Body of pancreas (tissue), 4 donors: ENCODE data around the gene UNC5A. TPM values are rescaled to one million over a fixed set of nuclear protein-coding genes. Genes with fewer than 3 reads are reported as not detected.

ENCODE experiments used
- ATAC-seq: fragments of 150-250 bp; one replicate; pipeline ENCODE4 v1.9.1; 2016
- DNase-seq, 4 donors: peaks; one replicate each; pipeline ENCODE4 v3.0.0-alpha.2; 2019
- H3K27ac ChIP-seq, 4 donors: fragments of 200-600 bp; sonication (generic); 1 replicate in 3 of 4; 2 replicates in 1 of 4; pipeline versions ENCODE4 v1.5.1 to v1.6.1; 2016 to 2019; ENCODE audit warnings: mild to moderate bottlenecking in 1 of 4, mixed read lengths in 1 of 4, moderate library complexity in 1 of 4
- H3K27me3 ChIP-seq, 2 donors: fragments of 200-600 bp; sonication (generic); one replicate each; pipeline ENCODE4 v1.6.0; 2016; ENCODE audit warnings: mild to moderate bottlenecking in 1 of 2
- H3K36me3 ChIP-seq, 2 donors: fragments of 200-600 bp; sonication (generic); replicated peaks in 1 of 2; 2 replicates each; pipeline ENCODE4 v1.5.1; 2016; ENCODE audit warnings: low read depth in 2 of 2; ENCODE audit not compliant: insufficient read depth in 1 of 2
- H3K4me1 ChIP-seq: fragments of 200-600 bp; sonication (generic); one replicate; pipeline ENCODE4 v1.6.0; 2016
- H3K4me3 ChIP-seq, 2 donors: fragments of 200-600 bp; sonication (generic); 1 replicate in 1 of 2; 2 replicates in 1 of 2; pipeline ENCODE4 v1.5.1; 2016 to 2019
- H3K9me3 ChIP-seq, 3 donors: fragments of 200-600 bp; sonication (generic); 1 replicate in 2 of 3; 2 replicates in 1 of 3; pipeline ENCODE4 v1.5.1; 2016
- POLR2A ChIP-seq, 3 donors: fragments of 450-650 bp; IDR thresholded peaks; one replicate each; pipeline ENCODE4 v1.6.1; 2016; ENCODE audit warnings: antibody characterized with exemption in 3 of 3, mild to moderate bottlenecking in 2 of 3
- whole genome bisulfite sequencing, 2 donors: methylation state at CpG; one replicate each; pipeline ENCODE4 v1.1.5; 2017; 5-methylcytosine and 5-hydroxymethylcytosine counted together
- intact Hi-C: fragments of 100-400 bp; cut with DNase I; formaldehyde crosslinking; loops from one replicate; pipeline ENCODE4 v1.15.1; 2023
- total RNA-seq, 2 donors: library from RNA; depleted of rRNA; stranded (reverse); fragments of >200 nt; gene quantifications; one replicate each; pipeline ENCODE4 v1.1.0, GENCODE V29; 2016
- TF ChIP-seq, protein P1 (sequence below), 7 experiments: fragments of 450-650 bp in 4 of 7; fragments of 200-600 bp in 3 of 7; sonication (generic) in 3 of 7; IDR thresholded peaks; one replicate each; pipeline ENCODE4 v1.5.1; 2016 to 2019; ENCODE audit warnings: antibody characterized with exemption in 7 of 7

Gene UNC5A
- total RNA-seq, 2 donors from 2014 or later = 0.52 to 0.66 TPM

DNA sequence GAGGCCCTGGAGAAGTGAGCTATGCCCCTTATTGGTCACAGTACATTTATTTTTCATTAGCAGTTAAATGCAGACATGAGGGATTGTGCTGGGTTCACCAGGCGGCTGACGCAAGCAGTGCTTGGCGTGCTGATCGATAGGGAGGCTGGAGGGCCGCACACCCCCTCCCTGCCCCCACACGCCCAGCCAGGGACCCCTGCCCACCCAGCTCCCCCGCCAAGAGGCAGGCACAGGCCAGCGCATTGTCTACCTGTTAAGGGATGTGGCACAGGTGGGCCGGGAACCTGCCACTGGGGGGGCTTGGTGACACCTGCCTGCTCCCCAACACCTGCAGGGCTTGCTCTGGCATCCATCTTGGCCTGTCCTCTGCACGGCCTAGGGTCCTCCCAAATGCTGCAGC is 49.6 kb downstream of the UNC5A start:
- 33 to 63% methylated on average over 2 to 9 of the region's 10 CpGs for WGBS, 2 donors

DNA sequence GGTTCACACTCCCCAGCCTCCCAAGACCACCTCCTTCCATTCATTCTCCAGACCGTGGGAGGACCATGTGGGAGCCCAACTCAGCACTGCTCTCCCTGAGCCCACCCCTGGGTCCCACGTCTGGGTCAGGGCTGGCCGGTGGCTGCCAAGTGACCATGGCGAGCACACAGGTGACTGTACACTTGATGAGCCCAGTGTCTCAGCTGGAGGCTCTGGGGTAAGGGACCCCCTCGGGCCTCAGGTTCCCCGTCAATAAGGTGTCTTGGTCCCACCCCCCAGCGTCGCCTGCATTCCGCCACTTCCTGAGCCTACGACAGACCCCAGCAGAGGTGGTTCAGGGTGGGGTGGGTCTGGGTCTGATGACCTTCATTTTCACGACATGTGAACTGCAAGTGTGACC is 50.0 kb downstream of the UNC5A start:
- no peaks in the 10 kb centered on the region for H3K36me3 ChIP-seq
- H3K27me3 ChIP-seq = no peaks in the 10 kb centered on the region
- H3K27ac ChIP-seq = no peak overlapping the region
- H3K4me1 ChIP-seq = no peaks in the 10 kb centered on the region
- H3K4me3 ChIP-seq = no peak overlapping the region
- DNase-seq (no peak), ATAC-seq (no peak)
- 51 to 60% methylated on average over 5 to 11 of the region's 11 CpGs for WGBS, 2 donors
- intact Hi-C loops = no loop called here
- no peaks in the 10 kb centered on the region for H3K9me3 ChIP-seq
- TF ChIP-seq, protein P1, sequence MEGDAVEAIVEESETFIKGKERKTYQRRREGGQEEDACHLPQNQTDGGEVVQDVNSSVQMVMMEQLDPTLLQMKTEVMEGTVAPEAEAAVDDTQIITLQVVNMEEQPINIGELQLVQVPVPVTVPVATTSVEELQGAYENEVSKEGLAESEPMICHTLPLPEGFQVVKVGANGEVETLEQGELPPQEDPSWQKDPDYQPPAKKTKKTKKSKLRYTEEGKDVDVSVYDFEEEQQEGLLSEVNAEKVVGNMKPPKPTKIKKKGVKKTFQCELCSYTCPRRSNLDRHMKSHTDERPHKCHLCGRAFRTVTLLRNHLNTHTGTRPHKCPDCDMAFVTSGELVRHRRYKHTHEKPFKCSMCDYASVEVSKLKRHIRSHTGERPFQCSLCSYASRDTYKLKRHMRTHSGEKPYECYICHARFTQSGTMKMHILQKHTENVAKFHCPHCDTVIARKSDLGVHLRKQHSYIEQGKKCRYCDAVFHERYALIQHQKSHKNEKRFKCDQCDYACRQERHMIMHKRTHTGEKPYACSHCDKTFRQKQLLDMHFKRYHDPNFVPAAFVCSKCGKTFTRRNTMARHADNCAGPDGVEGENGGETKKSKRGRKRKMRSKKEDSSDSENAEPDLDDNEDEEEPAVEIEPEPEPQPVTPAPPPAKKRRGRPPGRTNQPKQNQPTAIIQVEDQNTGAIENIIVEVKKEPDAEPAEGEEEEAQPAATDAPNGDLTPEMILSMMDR (IDR thresholded peaks at IDR 0.05) = no peak
- TF ChIP-seq POLR2A (IDR thresholded peaks at IDR 0.05) = no peak

More for the DNA sequence above, 49.6 kb downstream of the UNC5A start:
- Histone ChIP-seq H3K4me3 (no peak overlapping the region), H3K27ac (no peak overlapping the region), H3K27me3 (no peaks in the 10 kb centered on the region), H3K9me3 (no peaks in the 10 kb centered on the region), H3K4me1 (no peaks in the 10 kb centered on the region), H3K36me3 (no peaks in the 10 kb centered on the region)
- TF ChIP-seq, protein P1 (IDR thresholded peaks at IDR 0.05) = no peak
- no peak for TF ChIP-seq POLR2A (IDR thresholded peaks at IDR 0.05)
- DNase-seq (no peak), ATAC-seq (no peak)
- intact Hi-C loops = no loop called here

DNA sequence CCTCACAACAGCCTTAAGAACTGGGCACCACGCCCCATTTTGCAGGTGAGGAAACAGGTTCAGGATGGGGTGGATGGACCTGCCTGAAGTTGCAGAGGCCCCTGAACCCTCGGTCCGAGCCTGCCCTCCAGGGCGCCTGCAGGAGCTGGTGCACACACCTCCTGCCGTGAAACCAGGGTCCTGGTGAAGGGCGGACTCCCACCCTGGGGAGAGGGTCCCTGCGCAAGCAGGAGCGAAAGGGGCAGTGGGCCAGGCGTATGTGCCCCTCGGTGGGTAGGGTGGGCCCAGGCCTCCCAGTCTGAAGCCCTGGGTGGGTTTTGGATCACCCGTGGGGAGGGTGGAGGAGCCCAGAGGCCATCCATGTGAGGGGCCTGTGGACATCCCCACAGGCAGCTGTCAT is 50.9 kb downstream of the UNC5A start:
- WGBS, 2 donors = 71 to 75% methylated on average over 1 to 10 of the region's 11 CpGs
- TF ChIP-seq, protein P1 (IDR thresholded peaks at IDR 0.05) = no peak
- TF ChIP-seq POLR2A (IDR thresholded peaks at IDR 0.05) = no peak

DNA sequence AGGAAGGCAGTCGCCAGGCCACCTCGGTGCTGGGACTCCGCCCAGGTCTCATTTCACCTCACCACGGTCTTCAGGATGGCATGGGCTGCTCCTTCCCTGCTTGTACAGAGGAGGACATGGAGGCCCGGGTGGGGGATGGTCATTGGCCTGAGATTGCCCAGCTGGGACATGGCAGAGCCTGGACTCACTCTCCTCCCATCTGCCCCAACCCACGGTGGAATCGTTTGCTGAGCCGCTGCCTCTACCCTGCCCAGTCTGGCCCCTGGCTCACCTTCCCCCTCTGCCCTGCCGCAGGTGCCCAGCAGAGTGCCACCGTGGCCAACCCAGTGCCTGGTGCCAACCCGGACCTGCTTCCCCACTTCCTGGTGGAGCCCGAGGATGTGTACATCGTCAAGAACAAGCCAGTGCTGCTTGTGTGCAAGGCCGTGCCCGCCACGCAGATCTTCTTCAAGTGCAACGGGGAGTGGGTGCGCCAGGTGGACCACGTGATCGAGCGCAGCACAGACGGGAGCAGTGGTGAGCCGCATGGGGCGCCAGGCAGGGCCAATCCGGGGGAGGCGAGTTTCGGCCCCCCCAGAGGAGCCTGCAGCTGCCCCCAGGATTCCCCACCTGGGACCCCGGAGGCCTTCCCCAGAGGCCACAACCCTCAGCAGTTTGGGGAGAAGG is 52.1 kb downstream of the UNC5A start:
- ATAC-seq = no peak

More for the DNA sequence above, 50.9 kb downstream of the UNC5A start:
- Histone ChIP-seq H3K27me3 (no peaks in the 10 kb centered on the region), H3K4me3 (no peak overlapping the region), H3K36me3 (no peaks in the 10 kb centered on the region), H3K27ac (no peak overlapping the region), H3K4me1 (no peaks in the 10 kb centered on the region), H3K9me3 (no peaks in the 10 kb centered on the region)
- ATAC-seq (no peak), DNase-seq (no peak)
- intact Hi-C loops = no loop called here

More for the DNA sequence above, 52.1 kb downstream of the UNC5A start:
- no peaks in the 10 kb centered on the region for H3K27me3 ChIP-seq
- H3K9me3 ChIP-seq = no peaks in the 10 kb centered on the region
- H3K27ac ChIP-seq = no peak overlapping the region
- DNase-seq = no peak
- no peak overlapping the region for H3K4me3 ChIP-seq
- H3K4me1 ChIP-seq = no peaks in the 10 kb centered on the region
- WGBS, 2 donors = 8 to 45% methylated on average over 5 to 27 of the region's 28 CpGs
- TF ChIP-seq, protein P1 (IDR thresholded peaks at IDR 0.05) = no peak
- no peak for TF ChIP-seq POLR2A (IDR thresholded peaks at IDR 0.05)
- no peaks in the 10 kb centered on the region for H3K36me3 ChIP-seq
- intact Hi-C loops = no loop called here
